ENCODE measurements around the gene DEUP1. TPM values are rescaled to one million over a fixed set of nuclear protein-coding genes. Genes with fewer than 3 reads are reported as not detected.

DEUP1 gene
- total RNA-seq, 4 donors from 2014 or later, result not detected

GRCh38 chr11:93361435-93361834 is 30.9 kb downstream of the DEUP1 start:
- H3K4me3 ChIP-seq (ENCODE audit: low read depth, poor library complexity, severe bottlenecking), result no peak overlapping the region
- TF ChIP-seq CTCF (IDR thresholded peaks at IDR 0.05), result no peak
- no peak for TF ChIP-seq POLR2A (IDR thresholded peaks at IDR 0.05)
- DNase-seq (ENCODE audit: low spot score in 2 of 2), result no peak
- intact Hi-C loops (cut with DNase I; ENCODE audit: low total_unique reads), result no loop called here

GRCh38 chr11:93368022-93368421 is 37.5 kb downstream of the DEUP1 start:
- TF ChIP-seq CTCF (IDR thresholded peaks at IDR 0.05), result no peak
- TF ChIP-seq POLR2A (IDR thresholded peaks at IDR 0.05), result no peak
- no peak for DNase-seq (ENCODE audit: low spot score in 2 of 2)
- WGBS, 2 donors, result 90 to 95% methylated on average over 2 of the region's 2 CpGs
- intact Hi-C loops (cut with DNase I; ENCODE audit: low total_unique reads), result no loop called here
- no peak overlapping the region for H3K4me3 ChIP-seq (ENCODE audit: low read depth, poor library complexity, severe bottlenecking)

- no peak for TF ChIP-seq POLR2A (IDR thresholded peaks at IDR 0.05)
- TF ChIP-seq CTCF (IDR thresholded peaks at IDR 0.05), result no peak
- no peak for DNase-seq (ENCODE audit: low spot score in 2 of 2)
- H3K4me3 ChIP-seq (ENCODE audit: low read depth, poor library complexity, severe bottlenecking), result no peak overlapping the region
- 30 to 41% methylated on average over 2 of the region's 2 CpGs for WGBS, 2 donors
- intact Hi-C loops (cut with DNase I; ENCODE audit: low total_unique reads), result no loop called here
These were observed 39.7 kb downstream of the DEUP1 start for GRCh38 chr11:93370260-93370659.

GRCh38 chr11:93389737-93390136 is 59.2 kb downstream of the DEUP1 start:
- intact Hi-C loops (cut with DNase I; ENCODE audit: low total_unique reads), result no loop called here
- H3K4me3 ChIP-seq (ENCODE audit: low read depth, poor library complexity, severe bottlenecking), result no peak overlapping the region
- no peak for DNase-seq (ENCODE audit: low spot score in 2 of 2)
- TF ChIP-seq POLR2A (IDR thresholded peaks at IDR 0.05), result no peak

- 70% methylated on average over 3 of the region's 3 CpGs for WGBS, 2 donors
- intact Hi-C loops (cut with DNase I; ENCODE audit: low total_unique reads), result no loop called here
- no peak overlapping the region for H3K4me3 ChIP-seq (ENCODE audit: low read depth, poor library complexity, severe bottlenecking)
- DNase-seq (ENCODE audit: low spot score in 2 of 2), result no peak
- TF ChIP-seq POLR2A (IDR thresholded peaks at IDR 0.05) (no peak), CTCF (IDR thresholded peaks at IDR 0.05) (no peak)
These were observed 62.3 kb downstream of the DEUP1 start for GRCh38 chr11:93392867-93393266.

GRCh38 chr11:93393386-93393785 is 62.8 kb downstream of the DEUP1 start:
- intact Hi-C loops (cut with DNase I; ENCODE audit: low total_unique reads), result no loop called here
- no peak overlapping the region for H3K4me3 ChIP-seq (ENCODE audit: low read depth, poor library complexity, severe bottlenecking)
- no peak for DNase-seq (ENCODE audit: low spot score in 2 of 2)
- WGBS, 2 donors, result 30 to 33% methylated on average over 4 of the region's 4 CpGs
- TF ChIP-seq POLR2A (IDR thresholded peaks at IDR 0.05), result no peak
- no peak for TF ChIP-seq CTCF (IDR thresholded peaks at IDR 0.05)
